Astrocyte of the cerebellum (primary cell): Measurements from ENCODE around the gene MYO18A.
"Not testable (repeated sequence)": the region's sequence is repeated elsewhere in the genome, so short reads cannot be mapped to it uniquely, and the experiment has no call there.

Experiments
- DNase-seq: peaks from one replicate; pipeline ENCODE4 v3.0.0-alpha.2; 2011; ENCODE audit warnings: low read depth
- H3K4me3 ChIP-seq: 2 replicates; pipeline ENCODE4 v1.5.1; 2011; ENCODE audit warnings: mild to moderate bottlenecking, low read depth, low read length, moderate library complexity
- in situ Hi-C: cut with HindIII; loops from 2 replicates; pipeline ENCODE4 v1.10.0; 2017; ENCODE audit warnings: low sequenced_read_pairs
- TF ChIP-seq, protein P1 (sequence below): IDR thresholded peaks from 2 replicates; pipeline ENCODE4 v1.5.1; 2012; ENCODE audit warnings: low read length, low read depth, moderate library complexity, mild to moderate bottlenecking; ENCODE audit errors: missing control alignments

The MYO18A gene

DNA sequence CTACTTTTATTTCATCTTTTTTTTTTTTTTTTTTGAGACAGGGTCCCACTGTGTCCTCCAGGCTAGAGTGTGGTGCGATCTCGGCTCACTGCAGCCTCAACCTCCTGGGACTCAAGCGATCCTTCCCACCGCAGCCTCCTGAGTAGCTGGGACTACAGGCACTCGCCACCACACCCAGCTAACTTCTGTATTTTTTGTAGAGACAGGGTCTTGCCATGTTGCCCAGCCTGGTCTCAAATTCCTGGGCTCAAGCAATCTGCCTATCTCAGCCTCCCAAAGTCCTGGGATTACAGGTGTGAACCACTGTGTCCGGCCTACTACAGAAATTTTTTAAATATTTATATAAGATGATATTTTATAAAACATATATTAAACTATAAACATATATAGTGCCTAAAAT is 4.8 kb downstream of the MYO18A start:
- in situ Hi-C loops = no loop called here
- no peak for DNase-seq
- TF ChIP-seq, protein P1, sequence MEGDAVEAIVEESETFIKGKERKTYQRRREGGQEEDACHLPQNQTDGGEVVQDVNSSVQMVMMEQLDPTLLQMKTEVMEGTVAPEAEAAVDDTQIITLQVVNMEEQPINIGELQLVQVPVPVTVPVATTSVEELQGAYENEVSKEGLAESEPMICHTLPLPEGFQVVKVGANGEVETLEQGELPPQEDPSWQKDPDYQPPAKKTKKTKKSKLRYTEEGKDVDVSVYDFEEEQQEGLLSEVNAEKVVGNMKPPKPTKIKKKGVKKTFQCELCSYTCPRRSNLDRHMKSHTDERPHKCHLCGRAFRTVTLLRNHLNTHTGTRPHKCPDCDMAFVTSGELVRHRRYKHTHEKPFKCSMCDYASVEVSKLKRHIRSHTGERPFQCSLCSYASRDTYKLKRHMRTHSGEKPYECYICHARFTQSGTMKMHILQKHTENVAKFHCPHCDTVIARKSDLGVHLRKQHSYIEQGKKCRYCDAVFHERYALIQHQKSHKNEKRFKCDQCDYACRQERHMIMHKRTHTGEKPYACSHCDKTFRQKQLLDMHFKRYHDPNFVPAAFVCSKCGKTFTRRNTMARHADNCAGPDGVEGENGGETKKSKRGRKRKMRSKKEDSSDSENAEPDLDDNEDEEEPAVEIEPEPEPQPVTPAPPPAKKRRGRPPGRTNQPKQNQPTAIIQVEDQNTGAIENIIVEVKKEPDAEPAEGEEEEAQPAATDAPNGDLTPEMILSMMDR = no peak
- H3K4me3 ChIP-seq = no peak overlapping the region

GRCh38 chr17:29172589-29172988 is 7.6 kb downstream of the MYO18A start:
- H3K4me3 ChIP-seq = no peak overlapping the region
- in situ Hi-C loops = no loop called here
- no peak for DNase-seq
- TF ChIP-seq, protein P1 = no peak

- TF ChIP-seq, protein P1 = no peak
- H3K4me3 ChIP-seq = no peak overlapping the region
- DNase-seq = no peak
- in situ Hi-C loops = no loop called here
These were observed 9.5 kb downstream of the MYO18A start for GRCh38 chr17:29170682-29171081.

- H3K4me3 ChIP-seq = no peak overlapping the region
- in situ Hi-C loops = no loop called here
- TF ChIP-seq, protein P1 = no peak
- DNase-seq = no peak
These were observed 10.2 kb downstream of the MYO18A start for GRCh38 chr17:29169806-29170591.

GRCh38 chr17:29168759-29169126 is 11.5 kb downstream of the MYO18A start:
- in situ Hi-C loops, H3K4me3 ChIP-seq, DNase-seq: not testable (repeated sequence)

DNA sequence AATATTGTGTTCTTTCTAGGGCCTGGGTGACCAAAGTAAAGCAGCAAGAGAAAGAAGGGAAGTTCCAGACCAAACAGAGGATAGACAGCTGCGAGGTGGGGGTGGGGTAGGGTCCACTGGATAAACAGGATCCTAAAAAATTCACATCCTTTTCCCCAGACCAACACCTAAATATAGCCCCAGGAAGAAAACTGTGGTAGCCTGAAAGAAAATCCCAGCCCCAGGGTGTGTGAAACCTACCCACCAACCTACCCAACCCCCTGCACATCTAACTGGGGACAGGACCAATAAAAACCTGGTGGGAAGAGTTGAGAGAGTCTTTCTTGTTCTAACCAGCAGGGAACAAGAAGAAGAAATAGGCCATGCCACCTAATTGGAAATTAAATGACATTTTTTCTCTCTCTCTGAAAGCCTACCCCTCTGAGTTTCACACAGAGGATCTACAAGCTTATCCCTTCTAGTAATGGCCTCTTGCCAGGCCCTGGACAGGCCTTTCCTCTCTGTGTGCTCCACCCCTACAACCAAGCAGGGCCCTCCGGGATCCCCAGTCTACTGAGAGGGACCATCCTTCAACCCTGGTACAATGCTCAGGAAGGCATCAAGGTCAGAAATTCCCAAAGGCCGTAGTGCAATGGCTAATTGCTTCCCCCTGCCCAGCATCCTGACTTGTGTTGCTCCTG is 12.0 kb downstream of the MYO18A start:
- DNase-seq = no peak
- TF ChIP-seq, protein P1 = no peak
- no peak overlapping the region for H3K4me3 ChIP-seq
- in situ Hi-C loops = no loop called here
